ENCODE data around the gene DENND1C.

GRCh38 chr19:6457958-6458694 lies 23.5 kb downstream of the DENND1C start:
- TF ChIP-seq NFYB (IDR thresholded peaks at IDR 0.05; ENCODE audit: extremely low read depth, insufficient read length) (no peak), ZNF12 (CRISPR knock-in tag; IDR thresholded peaks at IDR 0.05) (no peak), FOXJ3 (CRISPR knock-in tag; IDR thresholded peaks at IDR 0.05) (no peak)

Measured in K562 (cell line).